HG03520 (cell line): ENCODE measurements around the gene SAA2.
"Not testable (repeated sequence)": the region's sequence is repeated elsewhere in the genome, so short reads cannot be mapped to it uniquely, and the experiment has no call there.

Experiments
- ATAC-seq: cut with Tn5 transposase; IDR thresholded peaks from one replicate; pipeline ENCODE4 v1.9.1; 2021; ENCODE audit warnings: mild to moderate bottlenecking, moderate library complexity; ENCODE audit not compliant: unreplicated experiment

Gene SAA2

DNA sequence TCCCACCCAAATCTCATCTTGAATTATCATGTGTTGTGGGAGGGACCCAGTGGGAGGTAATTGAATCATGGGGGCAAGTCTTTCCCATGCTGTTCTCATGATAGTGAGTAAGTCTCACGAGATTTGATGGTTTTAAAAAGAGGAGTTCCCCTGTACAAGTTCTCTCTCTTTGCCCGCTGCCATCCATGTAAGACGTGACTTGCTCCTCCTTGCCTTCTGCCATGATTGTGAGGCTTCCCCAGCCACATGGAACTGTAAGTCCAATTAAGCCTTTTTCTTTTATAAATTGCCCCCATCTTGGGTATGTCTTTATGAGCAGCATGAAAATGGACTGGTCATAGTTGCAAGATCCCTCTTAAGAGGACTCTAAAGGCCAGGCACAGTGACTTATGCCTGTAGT is 50.7 kb downstream of the SAA2 start:
- ATAC-seq = not testable (repeated sequence)

- no peak for ATAC-seq
Measured at GRCh38 chr11:18196532-18196931, 51.9 kb downstream of the SAA2 start.
